K562 (cell line): ENCODE data around the gene RGMA. TPM values are rescaled to one million over a fixed set of nuclear protein-coding genes. Genes with fewer than 3 reads are reported as not detected.

Experiments used
- ATAC-seq: fragments of 200-7000 bp; cut with Tn5 transposase; 3 replicates; pipeline ENCODE4 v1.9.1; 2020; ENCODE audit warnings: moderate library complexity
- BruUV-seq: library from RNA; stranded (reverse); fragments of 400-500 nt; replicated peaks from 2 replicates; lab custom pipeline; 2021; lab: Mats Ljungman, UMichigan
- CTCF ChIA-PET: fragments of 300-600 bp; formaldehyde crosslinking; extraction: SDS; loops from one replicate; lab custom pipeline; 2021; ENCODE audit warnings: low intra/inter-chr PET ratio; lab: Yijun Ruan, JAX
- POLR2A ChIA-PET: fragments of 300-600, 350-650 bp; sonication (Branson Sonifier 250); formaldehyde crosslinking; extraction: SDS; loops from one replicate; lab custom pipeline; 2021; ENCODE audit warnings: antibody characterized with exemption, inconsistent platforms; lab: Yijun Ruan, JAX
- DNase-seq, 4 experiments: peaks; one replicate each; pipeline versions ENCODE4 v3.0.0 to v3.0.0-alpha.2; 2011 to 2018; ENCODE audit warnings: low spot score in 3 of 4, mixed read lengths in 3 of 4; ENCODE audit errors: extremely low read depth in 1 of 4
- FAIRE-seq: peaks from 2 replicates; lab custom pipeline; 2011; peaks lifted over from hg19 to GRCh38; lab: Jason Lieb, UNC
- H2AFZ ChIP-seq: 2 replicates; pipeline ENCODE4 v1.6.0; 2011; ENCODE audit warnings: low read depth, low read length, control low read depth, inconsistent platforms
- H3K27ac ChIP-seq: fragments of 200-600 bp; 3 replicates; pipeline ENCODE4 v1.8.0; 2011; ENCODE audit warnings: low read depth, mild to moderate bottlenecking, control low read depth, inconsistent platforms, low read length, moderate library complexity, mixed read lengths; ENCODE audit errors: extremely low read depth
- H3K27me3 ChIP-seq, 2 experiments: fragments of 300-600 bp in 1 of 2; 2 replicates in 1 of 2; 3 replicates in 1 of 2; pipeline versions ENCODE4 v1.6.0 to v1.8.0; 2011; ENCODE audit warnings: inconsistent platforms in 2 of 2, low read length in 2 of 2, mild to moderate bottlenecking in 1 of 2, mixed read lengths in 1 of 2, moderate library complexity in 1 of 2; ENCODE audit not compliant: control insufficient read depth in 2 of 2, insufficient read depth in 2 of 2
- H3K36me3 ChIP-seq: fragments of 300-600 bp; 3 replicates; pipeline ENCODE4 v1.8.0; 2011; ENCODE audit warnings: mild to moderate bottlenecking, low read length, inconsistent platforms; ENCODE audit not compliant: control insufficient read depth, insufficient read depth
- H3K4me1 ChIP-seq, 2 experiments: fragments of 200-600 bp in 1 of 2; replicated peaks in 1 of 2; 2 replicates in 1 of 2; 3 replicates in 1 of 2; pipeline versions ENCODE4 v1.5.1 to v1.8.0; 2011; ENCODE audit warnings: inconsistent platforms in 2 of 2, low read length in 2 of 2, mild to moderate bottlenecking in 1 of 2, mixed read lengths in 1 of 2, moderate library complexity in 1 of 2; ENCODE audit not compliant: control insufficient read depth in 2 of 2, insufficient read depth in 2 of 2
- H3K4me2 ChIP-seq: 2 replicates; pipeline ENCODE4 v1.6.1; 2011; ENCODE audit warnings: low read length, control low read depth, inconsistent platforms, mixed read lengths; ENCODE audit not compliant: insufficient read depth
- H3K4me3 ChIP-seq: fragments of 200-600 bp; sonication (generic), shearing (Covaris generic); 2 replicates; pipeline ENCODE4 v1.5.1; 2016; ENCODE audit warnings: control low read depth, inconsistent platforms
- H3K79me2 ChIP-seq: fragments of 200-600 bp; 3 replicates; pipeline ENCODE4 v1.8.0; 2011; ENCODE audit warnings: low read length, inconsistent platforms; ENCODE audit not compliant: control insufficient read depth, insufficient read depth
- H3K9ac ChIP-seq, 2 experiments: 2 replicates each; pipeline versions ENCODE4 v1.6.0 to v1.6.1; 2011; ENCODE audit warnings: low read depth in 2 of 2, low read length in 2 of 2, control low read depth in 1 of 2, inconsistent platforms in 1 of 2, mild to moderate bottlenecking in 1 of 2, mixed read lengths in 1 of 2; ENCODE audit not compliant: insufficient read depth in 1 of 2
- H3K9me1 ChIP-seq: one replicate; pipeline ENCODE4 v1.6.0; 2011; ENCODE audit warnings: inconsistent platforms, mild to moderate bottlenecking, low read length, moderate library complexity; ENCODE audit not compliant: control insufficient read depth, insufficient read depth
- H3K9me3 ChIP-seq: replicated peaks from 2 replicates; pipeline ENCODE4 v1.5.1; 2011; ENCODE audit warnings: low read depth, low read length, inconsistent platforms; ENCODE audit not compliant: control insufficient read depth, insufficient read depth
- H4K20me1 ChIP-seq: replicated peaks from 2 replicates; pipeline ENCODE4 v1.6.1; 2011; ENCODE audit warnings: low read length, inconsistent platforms, mixed read lengths; ENCODE audit not compliant: control insufficient read depth, insufficient read depth
- ARID3A ChIP-seq: IDR thresholded peaks from 2 replicates; pipeline ENCODE4 v1.6.1; 2012; ENCODE audit warnings: low read depth, low read length, improper control_type of control experiment, borderline replicate concordance
- CREM ChIP-seq: IDR thresholded peaks from 2 replicates; pipeline ENCODE4 v1.6.1; 2014; ENCODE audit warnings: antibody characterized with exemption, low read depth
- ELF4 ChIP-seq: fragments of 450-650 bp; formaldehyde crosslinking; IDR thresholded peaks from 2 replicates; pipeline ENCODE4 v1.4.0; 2022; ENCODE audit warnings: missing genetic modification characterization
- EWSR1 ChIP-seq: fragments of 450-650 bp; IDR thresholded peaks from 2 replicates; pipeline ENCODE4 v1.6.1; 2018; ENCODE audit warnings: borderline replicate concordance, mild to moderate bottlenecking, low read depth, moderate library complexity; ENCODE audit not compliant: partially characterized antibody
- HDGF ChIP-seq: fragments of 450-650 bp; IDR thresholded peaks from 2 replicates; pipeline ENCODE4 v1.6.1; 2016
- ILF3 ChIP-seq: fragments of 450-650 bp; IDR thresholded peaks from 2 replicates; pipeline ENCODE4 v1.6.1; 2018; ENCODE audit warnings: antibody characterized with exemption, mild to moderate bottlenecking, moderate library complexity, borderline replicate concordance
- NONO ChIP-seq, 2 experiments: fragments of 200-400 bp in 1 of 2; fragments of 450-650 bp in 1 of 2; formaldehyde crosslinking in 1 of 2; IDR thresholded peaks; 2 replicates each; pipeline ENCODE4 v1.6.1; 2017; ENCODE audit warnings: low read depth in 2 of 2, mild to moderate bottlenecking in 2 of 2, moderate library complexity in 2 of 2, low read length in 1 of 2
- PHB2 ChIP-seq: fragments of 450-650 bp; IDR thresholded peaks from 2 replicates; pipeline ENCODE4 v1.6.1; 2017; ENCODE audit warnings: low read depth
- ZNF407 ChIP-seq: fragments of 450-650 bp; IDR thresholded peaks from 2 replicates; pipeline ENCODE4 v1.6.1; 2016; ENCODE audit warnings: low read depth
- WGBS: fragments of 100-300 bp; shearing (Covaris generic); methylation state at CpG from one replicate; pipeline ENCODE4 v1.1.6; 2016; ENCODE audit warnings: low coverage, mixed read lengths; ENCODE audit not compliant: insufficient coverage; ENCODE audit errors: missing lambda C conversion rate; 5-methylcytosine and 5-hydroxymethylcytosine counted together
- in situ Hi-C: fragments of 300-500 bp; cut with MboI; formaldehyde crosslinking; loops from 4 replicates; pipeline ENCODE4 v1.15.0; 2018; ENCODE audit warnings: inconsistent platforms, mixed read lengths
- intact Hi-C: fragments of 100-400 bp; cut with micrococcal nuclease; formaldehyde crosslinking; loops from 2 replicates; pipeline ENCODE4 v1.14.2; 2022
- polyA plus RNA-seq, 8 experiments: library from polyadenylated mRNA; depleted of rRNA in 4 of 8; stranded (reverse) in 5 of 8; unstranded in 3 of 8; fragments of >200 nt; fragmentation: Nextera tagmentation in 2 of 8; fragmentation: Illumina TruSeq in 1 of 8; extraction: Ambion mirVana in 2 of 8; extraction: Trizol in 1 of 8; gene quantifications; 2 replicates each; pipeline versions ENCODE4 v1.2.1 to v1.2.3, GENCODE V29; 2011 to 2014; ENCODE audit warnings: inconsistent platforms in 1 of 8, missing spikeins in 1 of 8
- total RNA-seq, 7 experiments: library from RNA; depleted of rRNA in 6 of 7; stranded (reverse); fragments of >200 nt in 6 of 7; fragmentation: Illumina TruSeq in 2 of 7; extraction: Trizol in 2 of 7; gene quantifications; 2 replicates each; pipeline versions ENCODE4 v1.2.1 to v1.2.3, GENCODE V29; 2011 to 2021; ENCODE audit warnings: low replicate concordance in 1 of 7

RGMA gene
- total and polyA plus RNA-seq, 9 of the 15 experiments (the other 6 are each of a cell fraction or from before 2014, with no cell fraction given), result 0.03 to 0.05 (median 0.03) TPM; not detected in 6

GRCh38 chr15:93037820-93038705 is 50.9 kb downstream of the RGMA start:
- Histone ChIP-seq H3K9ac (no peak overlapping the region), H4K20me1 (peaks cover 8% of the 10 kb centered on the region; the same call in 1 of the 2 replicates), H3K9me1 (peaks cover 5% of the 10 kb centered on the region), H3K4me1 (peaks cover 10 to 21% of the 10 kb centered on the region in 2 experiments; a peak in 4 of 5 replicates), H2AFZ (no peak overlapping the region), H3K79me2 (no peaks in the 10 kb centered on the region), H3K36me3 (no peaks in the 10 kb centered on the region), H3K4me3 (no peak overlapping the region), H3K9me3 (no peaks in the 10 kb centered on the region), H3K27ac (no peak overlapping the region), H3K4me2 (no peak overlapping the region), H3K27me3 (peaks cover 12 to 38% of the 10 kb centered on the region in 2 experiments)
- DNase-seq, result no peak
- ATAC-seq, result no peak
- BruUV-seq, result no TSS peak
- ChIA-PET CTCF (no interaction called here), POLR2A (interaction anchor here (0.6 to 1.5 kb wide), 5 partner anchors 9 to 304 kb away, joined by 3 to 6 read pairs (median 3); no protein-coding TSS in a partner anchor)
- in situ Hi-C loops (loop anchor here (5.0 to 25.0 kb wide), 2 partner anchors 1084 to 1274 kb away; no protein-coding TSS in a partner anchor), intact Hi-C loops (loop anchor here (2.0 to 10.0 kb wide), 2 partner anchors 15 to 243 kb away; no protein-coding TSS in a partner anchor)
- WGBS, result 19% methylated on average over 18 of the region's 20 CpGs
- FAIRE-seq, result no peak
- TF ChIP-seq EWSR1 (no peak), ELF4 (no peak), ARID3A (no peak), PHB2 (no peak), HDGF (no peak), ZNF407 (no peak), NONO (IDR thresholded peaks at IDR 0.05; ENCODE audit: low read depth in 2 of 2, low read length in 1 of 2) (no peak), ILF3 (no peak), CREM (no peak)
